ENCODE results near the gene FKBP2. TPM values are rescaled to one million over a fixed set of nuclear protein-coding genes. Genes with fewer than 3 reads are reported as not detected.

FKBP2 gene
- total and polyA plus RNA-seq, 2 of the 13 experiments (the other 11 are each of a cell fraction or from before 2014, with no cell fraction given) = 30.1 to 53.3 TPM

- TF ChIP-seq TOPORS (CRISPR knock-in tag; IDR thresholded peaks at IDR 0.05) (no peak), GATAD1 (CRISPR knock-in tag; IDR thresholded peaks at IDR 0.05) (peak; percentile 62), RORA (CRISPR knock-in tag; IDR thresholded peaks at IDR 0.05) (no peak), SMYD3 (CRISPR knock-in tag; IDR thresholded peaks at IDR 0.05) (no peak), THRA (CRISPR knock-in tag; IDR thresholded peaks at IDR 0.05; ENCODE audit: borderline replicate concordance) (peak; percentile 57; the same call in 1 of the 2 replicates), AKAP8 (CRISPR knock-in tag; IDR thresholded peaks at IDR 0.05) (0 out of 2 replicates have a peak, but pooled peaks have one; percentile 56), BCL3 (CRISPR knock-in tag; IDR thresholded peaks at IDR 0.05) (peak; percentile 67; the same call in 1 of the 2 replicates), RBFOX2 (IDR thresholded peaks at IDR 0.05; ENCODE audit: low read depth, low read length) (0 out of 2 replicates have a peak, but pooled peaks have one; percentile 32), ZHX2 (IDR thresholded peaks at IDR 0.05; ENCODE audit: low read depth) (no peak), ZHX2 (CRISPR knock-in tag; IDR thresholded peaks at IDR 0.05; ENCODE audit: borderline replicate concordance) (0 out of 2 replicates have a peak, but pooled peaks have one; percentile 42), NCOA2 (CRISPR knock-in tag; IDR thresholded peaks at IDR 0.05) (0 out of 2 replicates have a peak, but pooled peaks have one; percentile 15), IKZF5 (CRISPR knock-in tag; IDR thresholded peaks at IDR 0.05) (0 out of 2 replicates have a peak, but pooled peaks have one; percentile 10), ERF (CRISPR knock-in tag; IDR thresholded peaks at IDR 0.05) (peak; percentile 6), ZBTB7B (CRISPR knock-in tag; IDR thresholded peaks at IDR 0.05) (peak; percentile 0; the same call in 1 of the 2 replicates), IRF2 (CRISPR knock-in tag; IDR thresholded peaks at IDR 0.05) (no peak), ZKSCAN8 (CRISPR knock-in tag; IDR thresholded peaks at IDR 0.05; ENCODE audit: borderline replicate concordance) (no peak), NFKB2 (CRISPR knock-in tag; IDR thresholded peaks at IDR 0.05; ENCODE audit: borderline replicate concordance) (0 out of 2 replicates have a peak, but pooled peaks have one; percentile 11), ZNF143 (CRISPR knock-in tag; IDR thresholded peaks at IDR 0.05) (peak; percentile 12; the same call in 1 of the 2 replicates), ZNF484 (CRISPR knock-in tag; IDR thresholded peaks at IDR 0.05; ENCODE audit: borderline replicate concordance, low read depth) (no peak), CERS6 (CRISPR knock-in tag; IDR thresholded peaks at IDR 0.05) (peak; percentile 33; the same call in 1 of the 2 replicates)
These were observed 14.3 kb upstream of the FKBP2 start (continued) for GRCh38 chr11:64226507-64227051.

Measured in HepG2 (cell line).